Progenitor cell of endocrine pancreas (in vitro differentiated cells): Measurements from ENCODE around the gene ITGB7. TPM values are rescaled to one million over a fixed set of nuclear protein-coding genes. Genes with fewer than 3 reads are reported as not detected.

Experiments used
- DNase-seq: peaks from one replicate; pipeline ENCODE4 v3.0.0; 2021; ENCODE audit warnings: low spot score; ENCODE audit not compliant: unreplicated experiment
- H3K27ac Mint-ChIP-seq: 2 replicates; pipeline ENCODE4 v1.8.0; 2021; ENCODE audit warnings: mild to moderate bottlenecking, moderate library complexity, mixed read lengths
- H3K27me3 Mint-ChIP-seq: 2 replicates; pipeline ENCODE4 v1.8.0; 2021; ENCODE audit warnings: mixed read lengths
- H3K36me3 Mint-ChIP-seq: 2 replicates; pipeline ENCODE4 v1.8.0; 2022; ENCODE audit warnings: mixed read lengths; ENCODE audit not compliant: insufficient read depth
- H3K4me1 Mint-ChIP-seq: 2 replicates; pipeline ENCODE4 v1.8.0; 2021; ENCODE audit warnings: low read depth, mixed read lengths
- H3K4me3 Mint-ChIP-seq: 2 replicates; pipeline ENCODE4 v1.8.0; 2021; ENCODE audit warnings: low read depth, mild to moderate bottlenecking, moderate library complexity, mixed read lengths
- H3K9me3 Mint-ChIP-seq: 2 replicates; pipeline ENCODE4 v1.8.0; 2021; ENCODE audit warnings: low read depth, mixed read lengths
- total RNA-seq: library from RNA; stranded (reverse); gene quantifications from 2 replicates; pipeline ENCODE4 v1.2.1, GENCODE V29; 2021
- TF ChIP-seq, protein P1 (sequence below): fragments of 200-600 bp; sonication (generic); IDR thresholded peaks from one replicate; pipeline ENCODE4 v1.5.0; 2021; ENCODE audit warnings: antibody characterized with exemption, mild to moderate bottlenecking; ENCODE audit not compliant: unreplicated experiment

Gene ITGB7
- total RNA-seq, 1 donor from 2014 or later, result 0.29 TPM

DNA sequence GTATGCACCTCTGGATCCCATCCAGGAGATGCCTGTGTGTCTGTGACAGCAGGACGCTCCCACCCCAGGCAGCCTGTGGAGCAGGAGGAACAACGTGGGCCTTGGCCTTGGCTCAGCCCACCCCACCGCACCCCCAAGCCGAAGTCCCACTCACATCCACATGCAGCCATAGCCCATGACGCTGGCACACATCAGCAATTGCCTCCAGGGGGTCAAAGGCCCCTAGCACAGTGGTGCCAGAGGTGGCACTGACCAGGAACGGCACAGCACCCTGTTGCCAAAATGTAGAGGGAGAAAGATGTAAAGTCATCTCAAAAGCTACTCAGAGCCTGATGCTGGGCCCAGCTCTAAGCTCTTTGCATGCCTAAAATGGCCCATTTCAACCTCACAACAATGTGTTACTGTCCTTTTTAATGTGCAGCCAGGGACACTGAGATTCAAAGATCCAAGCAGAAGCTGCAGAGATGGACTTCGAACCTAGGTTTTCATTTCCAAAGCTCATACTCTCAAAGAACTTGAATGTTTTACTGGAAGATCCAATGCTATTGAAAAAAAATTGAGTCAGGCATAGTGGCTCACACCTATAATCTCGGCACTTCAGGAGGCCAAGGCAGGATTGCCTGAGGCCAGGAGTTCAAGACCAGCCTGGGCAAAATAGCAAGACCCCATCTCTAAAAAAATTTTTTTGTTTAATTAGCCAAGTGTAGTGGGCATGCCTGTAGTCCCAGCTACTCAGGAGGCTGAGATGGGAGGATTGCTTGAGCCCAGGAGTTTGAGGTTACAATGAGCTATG lies 45.7 kb downstream of the ITGB7 start:
- Mint-ChIP-seq H3K27ac (no peak overlapping the region), H3K27me3 (no peaks in the 10 kb centered on the region), H3K4me1 (no peaks in the 10 kb centered on the region), H3K4me3 (no peak overlapping the region), H3K36me3 (peaks cover 2% of the 10 kb centered on the region), H3K9me3 (no peaks in the 10 kb centered on the region)
- no peak for DNase-seq
- TF ChIP-seq, protein P1, sequence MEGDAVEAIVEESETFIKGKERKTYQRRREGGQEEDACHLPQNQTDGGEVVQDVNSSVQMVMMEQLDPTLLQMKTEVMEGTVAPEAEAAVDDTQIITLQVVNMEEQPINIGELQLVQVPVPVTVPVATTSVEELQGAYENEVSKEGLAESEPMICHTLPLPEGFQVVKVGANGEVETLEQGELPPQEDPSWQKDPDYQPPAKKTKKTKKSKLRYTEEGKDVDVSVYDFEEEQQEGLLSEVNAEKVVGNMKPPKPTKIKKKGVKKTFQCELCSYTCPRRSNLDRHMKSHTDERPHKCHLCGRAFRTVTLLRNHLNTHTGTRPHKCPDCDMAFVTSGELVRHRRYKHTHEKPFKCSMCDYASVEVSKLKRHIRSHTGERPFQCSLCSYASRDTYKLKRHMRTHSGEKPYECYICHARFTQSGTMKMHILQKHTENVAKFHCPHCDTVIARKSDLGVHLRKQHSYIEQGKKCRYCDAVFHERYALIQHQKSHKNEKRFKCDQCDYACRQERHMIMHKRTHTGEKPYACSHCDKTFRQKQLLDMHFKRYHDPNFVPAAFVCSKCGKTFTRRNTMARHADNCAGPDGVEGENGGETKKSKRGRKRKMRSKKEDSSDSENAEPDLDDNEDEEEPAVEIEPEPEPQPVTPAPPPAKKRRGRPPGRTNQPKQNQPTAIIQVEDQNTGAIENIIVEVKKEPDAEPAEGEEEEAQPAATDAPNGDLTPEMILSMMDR, result no peak

DNA sequence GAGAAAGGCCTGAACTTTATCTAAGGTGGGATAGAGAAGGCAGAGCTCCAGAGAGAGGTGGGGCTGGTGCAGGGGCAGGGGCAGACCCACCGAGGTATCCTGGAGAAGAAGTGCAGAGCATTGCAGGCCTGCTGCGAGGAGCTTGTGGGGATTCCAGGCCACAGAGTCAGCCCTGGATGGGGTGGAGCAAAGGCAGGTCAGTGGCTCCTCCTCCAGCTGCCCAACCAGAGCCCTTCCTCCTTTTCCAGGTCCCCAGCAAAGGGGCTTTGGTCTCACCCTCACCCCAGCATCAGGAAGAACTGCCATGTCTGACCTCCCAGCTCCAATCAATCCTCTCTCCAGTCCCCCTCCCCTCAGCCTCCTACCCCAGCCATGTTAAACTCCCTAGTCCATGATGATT lies 46.4 kb downstream of the ITGB7 start:
- no peak overlapping the region for H3K27ac Mint-ChIP-seq
- peaks cover 2% of the 10 kb centered on the region for H3K36me3 Mint-ChIP-seq

DNA sequence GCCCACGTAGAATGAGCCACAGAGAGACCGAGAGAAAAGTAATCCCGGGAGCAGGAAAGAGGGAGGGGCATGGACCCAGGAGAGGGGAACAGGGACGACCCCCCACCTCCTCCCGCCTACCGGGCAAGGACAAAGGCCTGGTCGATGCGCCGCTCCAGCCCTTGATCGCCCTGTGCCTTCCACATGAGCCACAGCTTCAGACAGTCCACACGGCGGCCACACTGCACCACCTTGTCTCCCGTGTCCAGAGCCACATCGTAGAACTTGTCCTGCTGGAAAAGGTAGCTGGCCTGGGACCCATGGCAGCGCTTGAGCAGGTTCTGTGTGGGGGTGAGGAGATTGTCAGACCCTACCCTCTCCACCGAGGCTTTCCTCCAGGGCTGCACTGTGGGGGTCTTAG lies 47.1 kb downstream of the ITGB7 start:
- no peak overlapping the region for H3K4me3 Mint-ChIP-seq
- peaks cover 2% of the 10 kb centered on the region for H3K36me3 Mint-ChIP-seq
- H3K4me1 Mint-ChIP-seq, result no peaks in the 10 kb centered on the region
- no peaks in the 10 kb centered on the region for H3K9me3 Mint-ChIP-seq
- no peak overlapping the region for H3K27ac Mint-ChIP-seq
- no peaks in the 10 kb centered on the region for H3K27me3 Mint-ChIP-seq
- DNase-seq, result no peak
- TF ChIP-seq, protein P1, result no peak

More for the DNA sequence above, 46.4 kb downstream of the ITGB7 start:
- DNase-seq, result no peak
- no peaks in the 10 kb centered on the region for H3K27me3 Mint-ChIP-seq
- H3K9me3 Mint-ChIP-seq, result no peaks in the 10 kb centered on the region
- no peak overlapping the region for H3K4me3 Mint-ChIP-seq
- TF ChIP-seq, protein P1, result no peak
- no peaks in the 10 kb centered on the region for H3K4me1 Mint-ChIP-seq

DNA sequence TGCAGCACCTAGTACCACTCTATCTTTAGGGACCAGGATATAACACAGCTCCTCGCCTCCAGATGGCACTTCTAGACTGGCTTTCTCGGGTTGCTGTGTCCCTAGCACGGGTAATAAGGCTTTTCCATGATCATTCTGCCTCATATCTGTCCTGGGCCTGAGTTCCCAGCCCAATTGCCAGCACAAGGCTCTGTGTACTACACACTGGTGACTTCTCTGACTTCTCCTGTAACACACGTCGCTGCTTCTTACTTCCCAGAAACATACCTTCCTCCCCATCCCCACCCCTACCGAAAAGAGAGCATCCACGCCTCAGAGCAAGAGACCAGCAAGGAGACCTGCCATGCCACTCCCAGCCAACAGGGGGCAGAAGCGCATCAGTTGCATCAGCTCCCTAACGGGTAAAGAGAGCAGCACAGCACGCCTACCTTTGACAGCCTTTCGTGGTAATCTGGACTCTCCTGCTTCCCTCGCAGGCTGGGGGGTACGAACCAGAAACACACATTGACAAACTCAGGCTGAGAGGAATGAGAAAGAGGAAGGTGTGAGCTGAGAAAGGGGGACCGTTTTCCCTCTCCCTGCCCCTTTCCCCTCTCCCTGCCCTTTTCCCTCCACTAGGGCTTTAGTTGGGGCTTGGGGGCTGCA lies 47.7 kb downstream of the ITGB7 start:
- Mint-ChIP-seq H3K27me3 (no peaks in the 10 kb centered on the region), H3K27ac (no peak overlapping the region), H3K4me3 (no peak overlapping the region), H3K9me3 (no peaks in the 10 kb centered on the region), H3K36me3 (no peaks in the 10 kb centered on the region), H3K4me1 (no peaks in the 10 kb centered on the region)
- DNase-seq, result peak; percentile 73
- TF ChIP-seq, protein P1, result peak; percentile 94

DNA sequence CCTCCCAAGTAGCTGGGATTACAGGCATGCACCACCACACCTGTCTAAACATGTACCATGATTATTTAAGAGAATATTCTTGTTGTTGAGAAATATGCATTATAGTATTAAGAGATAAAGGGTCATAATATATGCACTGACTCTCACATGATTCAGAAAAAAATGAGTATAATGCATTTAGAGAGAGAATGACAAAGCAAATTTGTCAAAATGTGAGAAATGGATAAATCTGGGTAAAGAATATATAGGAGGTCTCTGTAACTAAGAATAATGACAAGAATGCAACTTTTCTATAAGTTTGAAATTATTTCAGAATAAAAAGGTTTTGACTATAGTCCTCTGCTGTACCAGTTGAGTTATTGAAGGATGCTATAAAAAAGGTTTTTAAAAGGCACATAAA lies 54.7 kb downstream of the ITGB7 start:
- TF ChIP-seq, protein P1, result no peak
- Mint-ChIP-seq H3K4me1 (peaks cover 2% of the 10 kb centered on the region), H3K27ac (no peak overlapping the region), H3K36me3 (no peaks in the 10 kb centered on the region), H3K27me3 (no peaks in the 10 kb centered on the region), H3K9me3 (no peaks in the 10 kb centered on the region), H3K4me3 (no peak overlapping the region)
- no peak for DNase-seq
